Lower leg skin (tissue), 3 donors: ENCODE measurements around the gene ARHGAP12.

ENCODE experiments used
- CTCF ChIP-seq, 3 donors: fragments of 450-650 bp; IDR thresholded peaks; one replicate each; pipeline ENCODE4 v1.5.1; 2016; ENCODE audit warnings: antibody characterized with exemption in 3 of 3, mild to moderate bottlenecking in 3 of 3, moderate library complexity in 2 of 3
- POLR2A ChIP-seq, 2 donors: fragments of 450-650 bp; IDR thresholded peaks; one replicate each; pipeline ENCODE4 v1.6.1; 2016 to 2017; ENCODE audit warnings: antibody characterized with exemption in 2 of 2, mild to moderate bottlenecking in 1 of 2, moderate library complexity in 1 of 2

DNA sequence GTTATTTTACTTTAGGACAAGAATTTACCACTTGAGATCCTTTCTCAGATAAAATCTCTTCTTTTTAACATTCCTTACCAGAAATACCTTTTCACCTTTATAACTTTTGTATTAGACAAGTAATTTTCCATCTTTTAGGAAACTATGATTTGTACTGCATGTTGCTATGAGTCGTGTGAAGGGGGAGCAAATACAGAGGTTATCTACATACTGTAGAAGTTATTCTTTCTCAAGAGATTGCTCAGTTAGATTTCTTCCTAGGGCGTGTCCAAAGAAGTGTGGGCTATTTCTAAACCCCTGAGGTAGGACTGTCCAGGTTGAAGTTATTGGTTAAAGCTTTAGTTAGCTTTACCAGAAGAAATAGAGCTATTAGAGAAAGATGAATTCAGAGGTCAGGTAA lies 30.2 kb upstream of the ARHGAP12 start:
- no peak for TF ChIP-seq CTCF (IDR thresholded peaks at IDR 0.05)
- no peak for TF ChIP-seq POLR2A (IDR thresholded peaks at IDR 0.05)
